ENCODE results near the gene ANKS3.

DNA sequence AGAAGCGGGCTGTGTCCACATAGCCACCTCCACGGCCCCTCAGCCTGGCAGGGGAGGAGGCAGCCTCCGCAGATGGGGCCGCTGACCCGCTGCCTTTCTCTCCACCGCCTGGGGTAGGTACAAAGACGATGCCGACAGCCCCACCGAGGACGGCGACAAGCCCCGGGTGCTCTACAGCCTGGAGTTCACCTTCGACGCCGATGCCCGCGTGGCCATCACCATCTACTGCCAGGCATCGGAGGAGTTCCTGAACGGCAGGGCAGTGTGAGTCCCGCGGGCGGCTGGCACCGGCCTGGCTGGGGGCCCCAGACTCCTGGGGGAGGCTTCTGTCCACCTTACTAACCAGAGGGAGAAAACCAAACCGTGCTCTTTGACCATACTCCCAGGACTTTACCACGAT, 81.5 kb downstream of the ANKS3 start:
- TF ChIP-seq CTCF (IDR thresholded peaks at IDR 0.05) (no peak), POLR2A (IDR thresholded peaks at IDR 0.05) (no peak)

Measured in right lobe of liver (tissue), 4 donors.